Gastroesophageal sphincter (tissue), 4 donors: ENCODE measurements around the gene GP9. TPM values are rescaled to one million over a fixed set of nuclear protein-coding genes. Genes with fewer than 3 reads are reported as not detected.

Experiments
- ATAC-seq: fragments of 150-250 bp; one replicate; pipeline ENCODE4 v1.9.1; 2016; ENCODE audit warnings: mild to moderate bottlenecking, moderate library complexity
- H3K27ac ChIP-seq, 4 donors: fragments of 200-600 bp; sonication (generic) in 3 of 4; 1 replicate in 3 of 4; 2 replicates in 1 of 4; pipeline ENCODE4 v1.5.1; 2016 to 2019
- H3K27me3 ChIP-seq: fragments of 200-600 bp; sonication (generic); one replicate; pipeline ENCODE4 v1.5.1; 2019
- H3K36me3 ChIP-seq, 2 donors: fragments of 200-600 bp; sonication (generic); one replicate each; pipeline ENCODE4 v1.5.1; 2019; ENCODE audit warnings: control low read depth in 1 of 2
- H3K4me1 ChIP-seq, 3 donors: fragments of 200-600 bp; sonication (generic); 1 replicate in 2 of 3; 2 replicates in 1 of 3; pipeline ENCODE4 v1.5.1; 2016 to 2019; ENCODE audit warnings: control low read depth in 2 of 3
- H3K4me3 ChIP-seq, 2 donors: fragments of 200-600 bp; sonication (generic); one replicate each; pipeline ENCODE4 v1.5.1; 2019; ENCODE audit warnings: mild to moderate bottlenecking in 1 of 2, moderate library complexity in 1 of 2
- H3K9me3 ChIP-seq, 3 donors: fragments of 200-600 bp; sonication (generic); one replicate each; pipeline ENCODE4 v1.5.1; 2017 to 2019; ENCODE audit warnings: control low read depth in 2 of 3
- EP300 ChIP-seq: sonication (generic); formaldehyde crosslinking; IDR thresholded peaks from one replicate; pipeline ENCODE4 v1.6.1; 2017; ENCODE audit warnings: antibody characterized with exemption, mild to moderate bottlenecking
- POLR2A ChIP-seq, 2 donors: fragments of 450-650 bp; IDR thresholded peaks; one replicate each; pipeline ENCODE4 v1.6.1; 2017; ENCODE audit warnings: antibody characterized with exemption in 2 of 2, mild to moderate bottlenecking in 2 of 2, moderate library complexity in 1 of 2
- POLR2AphosphoS5 ChIP-seq: sonication (generic); formaldehyde crosslinking; IDR thresholded peaks from one replicate; pipeline ENCODE4 v1.6.1; 2017; ENCODE audit warnings: antibody characterized with exemption
- WGBS, 2 donors: methylation state at CpG; one replicate each; pipeline ENCODE4 v1.1.5; 2018; ENCODE audit warnings: low coverage in 1 of 2; 5-methylcytosine and 5-hydroxymethylcytosine counted together
- total RNA-seq, 4 donors: library from RNA; depleted of rRNA; stranded (reverse); fragments of >200 nt; gene quantifications; one replicate each; pipeline ENCODE4 v1.1.0, GENCODE V29; 2016
- TF ChIP-seq, protein P1 (sequence below), 4 experiments: fragments of 200-600 bp in 2 of 4; fragments of 450-650 bp in 2 of 4; sonication (generic) in 1 of 4; IDR thresholded peaks; one replicate each; pipeline ENCODE4 v1.5.1; 2017 to 2019; ENCODE audit warnings: antibody characterized with exemption in 4 of 4, mild to moderate bottlenecking in 2 of 4, moderate library complexity in 2 of 4

Gene GP9
- total RNA-seq, 4 donors from 2014 or later, result not detected

DNA sequence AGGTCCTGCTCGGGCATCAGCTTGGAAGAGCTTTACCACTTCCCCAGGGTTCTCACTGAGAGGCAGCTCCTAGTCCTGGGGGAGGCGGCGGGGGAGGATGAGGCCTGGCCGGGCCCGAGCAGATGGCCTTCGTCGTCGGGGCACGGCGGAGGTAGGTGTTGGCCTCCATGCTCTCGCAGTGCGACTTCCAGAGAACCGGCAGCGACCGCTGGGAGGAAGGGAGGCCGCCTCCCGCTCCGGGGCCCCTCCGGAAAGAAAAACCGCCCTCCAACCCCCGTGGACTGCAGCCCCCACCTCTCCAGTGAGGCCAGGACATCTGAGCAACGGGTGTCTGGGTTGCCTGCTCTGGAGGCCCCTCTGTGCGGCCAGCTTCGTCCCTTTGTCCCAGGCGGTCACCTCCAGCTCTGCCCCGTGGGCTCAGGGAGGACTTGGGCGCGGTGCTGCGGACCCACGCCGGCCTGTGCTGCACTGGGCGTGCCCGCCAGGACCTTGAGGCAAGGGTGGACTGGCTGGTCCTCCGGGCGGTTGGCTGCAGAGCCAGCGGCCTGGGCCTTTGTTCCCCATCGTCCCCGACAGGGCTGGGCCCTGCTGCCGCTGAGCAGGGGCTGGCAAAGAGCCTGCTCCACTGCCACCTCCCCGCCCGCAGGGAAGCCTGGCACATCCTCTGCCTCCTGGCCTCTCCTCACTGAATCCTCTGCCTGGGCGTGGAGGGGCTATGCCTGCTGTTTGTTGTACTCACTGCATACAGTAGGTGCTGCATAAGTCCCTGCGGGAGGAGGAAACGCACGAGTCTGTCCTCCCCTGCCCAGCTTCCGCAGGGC is 13.6 kb upstream of the GP9 start:
- 90% methylated on average over 2 of the region's 46 CpGs; no CpG with 5 or more reads in 1 of the 2 donors for WGBS, 2 donors
- peaks cover 0 to 21% (median 0%) of the 10 kb centered on the region in 3 donors for H3K9me3 ChIP-seq
- peaks cover 17% of the 10 kb centered on the region for H3K27me3 ChIP-seq
- H3K4me3 ChIP-seq, result no peak overlapping the region
- H3K36me3 ChIP-seq, result no peaks in the 10 kb centered on the region
- ATAC-seq, result no peak
- H3K4me1 ChIP-seq, result peaks cover 0 to 21% (median 12%) of the 10 kb centered on the region in 3 donors
- H3K27ac ChIP-seq, result no peak overlapping the region
- no peak for TF ChIP-seq POLR2A (IDR thresholded peaks at IDR 0.05)
- TF ChIP-seq, protein P1, sequence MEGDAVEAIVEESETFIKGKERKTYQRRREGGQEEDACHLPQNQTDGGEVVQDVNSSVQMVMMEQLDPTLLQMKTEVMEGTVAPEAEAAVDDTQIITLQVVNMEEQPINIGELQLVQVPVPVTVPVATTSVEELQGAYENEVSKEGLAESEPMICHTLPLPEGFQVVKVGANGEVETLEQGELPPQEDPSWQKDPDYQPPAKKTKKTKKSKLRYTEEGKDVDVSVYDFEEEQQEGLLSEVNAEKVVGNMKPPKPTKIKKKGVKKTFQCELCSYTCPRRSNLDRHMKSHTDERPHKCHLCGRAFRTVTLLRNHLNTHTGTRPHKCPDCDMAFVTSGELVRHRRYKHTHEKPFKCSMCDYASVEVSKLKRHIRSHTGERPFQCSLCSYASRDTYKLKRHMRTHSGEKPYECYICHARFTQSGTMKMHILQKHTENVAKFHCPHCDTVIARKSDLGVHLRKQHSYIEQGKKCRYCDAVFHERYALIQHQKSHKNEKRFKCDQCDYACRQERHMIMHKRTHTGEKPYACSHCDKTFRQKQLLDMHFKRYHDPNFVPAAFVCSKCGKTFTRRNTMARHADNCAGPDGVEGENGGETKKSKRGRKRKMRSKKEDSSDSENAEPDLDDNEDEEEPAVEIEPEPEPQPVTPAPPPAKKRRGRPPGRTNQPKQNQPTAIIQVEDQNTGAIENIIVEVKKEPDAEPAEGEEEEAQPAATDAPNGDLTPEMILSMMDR (IDR thresholded peaks at IDR 0.05), result no peak
- no peak for TF ChIP-seq EP300
- TF ChIP-seq POLR2AphosphoS5, result no peak

DNA sequence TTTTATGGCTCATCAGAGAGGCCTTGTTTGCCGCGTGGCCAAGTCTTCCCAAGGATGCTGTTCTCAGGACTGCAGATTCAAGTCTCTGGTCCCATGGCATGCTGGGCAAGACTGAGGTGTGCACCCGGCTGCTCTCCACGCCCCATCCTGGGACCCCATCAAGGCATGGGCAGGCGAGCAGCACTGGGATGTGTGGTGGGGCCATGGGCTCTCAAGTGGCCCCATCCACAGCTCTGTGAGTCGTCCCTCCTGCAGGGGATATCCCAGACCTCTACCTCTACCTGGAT is 13.1 kb upstream of the GP9 start:
- TF ChIP-seq, protein P1 (IDR thresholded peaks at IDR 0.05), result no peak
- TF ChIP-seq POLR2A (IDR thresholded peaks at IDR 0.05), result no peak
- TF ChIP-seq POLR2AphosphoS5, result no peak
- TF ChIP-seq EP300, result no peak
- WGBS, 2 donors, result 100% methylated on average over 2 of the region's 6 CpGs; no CpG with 5 or more reads in 1 of the 2 donors
- Histone ChIP-seq H3K27ac (no peak overlapping the region), H3K9me3 (peaks cover 0 to 21% (median 0%) of the 10 kb centered on the region in 3 donors), H3K4me1 (peaks cover 0 to 26% (median 17%) of the 10 kb centered on the region in 3 donors), H3K27me3 (peaks cover 17% of the 10 kb centered on the region), H3K4me3 (no peak overlapping the region), H3K36me3 (no peaks in the 10 kb centered on the region)
- no peak for ATAC-seq

DNA sequence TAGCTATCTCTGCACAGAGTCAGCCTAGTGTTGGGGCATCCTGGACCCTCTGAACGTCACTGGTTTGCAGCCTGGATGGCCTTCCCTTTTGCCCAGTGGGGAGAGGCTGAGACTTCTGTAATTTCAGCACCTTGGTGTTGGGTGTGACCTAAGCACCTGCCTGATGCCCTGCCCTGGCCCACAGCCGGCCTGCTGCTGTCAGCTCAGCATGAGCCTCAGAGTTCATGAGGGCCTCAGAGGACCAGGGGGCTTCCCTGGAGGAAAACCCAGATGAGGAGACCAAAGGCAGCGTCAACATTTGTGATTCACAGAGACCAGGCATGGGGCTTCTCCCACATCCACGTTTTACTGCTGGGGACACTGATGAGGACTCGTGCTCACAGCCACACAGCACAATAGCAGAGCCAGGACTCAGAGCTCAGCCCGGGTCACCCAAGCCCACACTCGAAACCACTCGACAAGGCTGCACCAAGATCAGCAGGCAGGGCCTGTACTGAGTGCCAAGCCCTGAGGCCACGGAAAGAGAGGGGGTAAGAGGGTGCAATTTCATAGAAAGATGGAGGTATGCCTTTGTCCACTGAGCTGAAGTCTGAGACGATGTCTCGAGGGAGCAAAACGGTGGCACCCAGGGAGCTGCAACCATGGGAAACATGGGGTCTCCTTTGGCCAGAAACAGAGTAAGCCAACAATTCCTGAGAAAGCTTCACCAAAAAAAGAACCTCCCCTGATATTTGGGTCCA is 9.9 kb upstream of the GP9 start:
- H3K27ac ChIP-seq, result peak overlapping the region in 1 of 4 donors; percentile 71
- peaks cover 0 to 9% (median 0%) of the 10 kb centered on the region in 3 donors for H3K9me3 ChIP-seq
- H3K36me3 ChIP-seq, result no peaks in the 10 kb centered on the region
- peaks cover 2 to 45% (median 28%) of the 10 kb centered on the region in 3 donors for H3K4me1 ChIP-seq
- no peak for ATAC-seq
- H3K4me3 ChIP-seq, result no peak overlapping the region
- H3K27me3 ChIP-seq, result peaks cover 10% of the 10 kb centered on the region
- 90 to 94% methylated on average over 2 to 7 of the region's 12 CpGs for WGBS, 2 donors
- TF ChIP-seq POLR2AphosphoS5 (no peak), EP300 (no peak), POLR2A (IDR thresholded peaks at IDR 0.05) (no peak)
- TF ChIP-seq, protein P1 (IDR thresholded peaks at IDR 0.05), result no peak

DNA sequence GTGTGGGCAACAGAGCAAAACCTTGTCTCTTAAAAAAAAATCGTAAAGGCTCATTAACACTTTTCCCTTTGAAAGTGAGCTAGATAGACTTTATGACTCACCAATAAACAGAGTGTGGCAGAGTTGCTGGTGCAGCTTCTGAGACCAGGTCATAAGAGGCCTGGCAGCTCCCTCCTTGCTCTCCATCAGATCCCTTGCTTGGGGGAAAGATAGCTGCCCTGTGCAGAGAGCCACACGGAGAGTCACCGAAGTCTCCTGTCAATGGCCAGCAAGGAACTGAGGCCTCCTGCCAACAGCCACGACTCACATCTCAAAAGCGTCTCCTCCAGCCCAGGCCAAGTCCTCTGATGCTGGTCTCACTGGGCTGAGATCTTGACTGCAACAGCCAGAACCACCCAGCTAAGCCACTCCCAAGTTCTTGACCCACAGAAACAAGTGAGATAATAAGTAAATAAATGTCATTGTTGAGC is 8.7 kb upstream of the GP9 start:
- H3K27me3 ChIP-seq, result no peaks in the 10 kb centered on the region
- peak overlapping the region in 3 of 4 donors; percentile 61 to 71 (median 68) for H3K27ac ChIP-seq
- WGBS, 2 donors, result 25 to 41% methylated on average over 1 to 5 of the region's 5 CpGs
- no peaks in the 10 kb centered on the region for H3K36me3 ChIP-seq
- H3K4me3 ChIP-seq, result no peak overlapping the region
- no peaks in the 10 kb centered on the region for H3K9me3 ChIP-seq
- ATAC-seq, result no peak
- TF ChIP-seq, protein P1 (IDR thresholded peaks at IDR 0.05), result no peak
- TF ChIP-seq EP300 (no peak), POLR2A (IDR thresholded peaks at IDR 0.05) (no peak), POLR2AphosphoS5 (no peak)
- peaks cover 2 to 36% (median 23%) of the 10 kb centered on the region in 3 donors for H3K4me1 ChIP-seq
